Endothelial cell of umbilical vein (primary cell): Measurements from ENCODE around the gene KRTAP10-1. TPM values are rescaled to one million over a fixed set of nuclear protein-coding genes. Genes with fewer than 3 reads are reported as not detected.

Source experiments
- BruUV-seq: library from RNA; stranded (reverse); fragments of 400-500 nt; replicated peaks from 2 replicates; lab custom pipeline; 2021; lab: Mats Ljungman, UMichigan
- CTCF ChIA-PET: fragments of 300-600, 350-600 bp; sonication (Branson Sonifier 250); formaldehyde crosslinking; loops from one replicate; lab custom pipeline; 2021; ENCODE audit warnings: antibody characterized with exemption, inconsistent platforms; lab: Charles Lee
- POLR2A ChIA-PET: fragments of 300-600, 350-600 bp; sonication (Branson Sonifier 250); formaldehyde crosslinking; loops from one replicate; lab custom pipeline; 2021; ENCODE audit warnings: antibody characterized with exemption, inconsistent platforms; lab: Charles Lee
- DNase-seq: peaks from one replicate; pipeline ENCODE4 v3.0.0-alpha.2; 2011; ENCODE audit warnings: low read depth, low spot score
- FAIRE-seq: peaks from 2 replicates; lab custom pipeline; 2011; peaks lifted over from hg19 to GRCh38; lab: Jason Lieb, UNC
- H2AFZ ChIP-seq: 2 replicates; pipeline ENCODE4 v1.6.0; 2012; ENCODE audit warnings: low read depth, low read length, control low read depth, inconsistent platforms
- H3K27ac ChIP-seq: 2 replicates; pipeline ENCODE4 v1.5.1; 2011; ENCODE audit warnings: low read depth, mild to moderate bottlenecking, control low read depth, low read length, moderate library complexity; ENCODE audit not compliant: insufficient read depth
- H3K27me3 ChIP-seq, 2 experiments: 2 replicates each; pipeline versions ENCODE4 v1.6.0 to v1.6.1; 2011; ENCODE audit warnings: low read length in 2 of 2, mixed read lengths in 1 of 2; ENCODE audit not compliant: control insufficient read depth in 2 of 2, insufficient read depth in 2 of 2
- H3K36me3 ChIP-seq, 2 experiments: 2 replicates in 1 of 2; 3 replicates in 1 of 2; pipeline ENCODE4 v1.5.1; 2011; ENCODE audit warnings: low read length in 2 of 2, mild to moderate bottlenecking in 1 of 2, moderate library complexity in 1 of 2; ENCODE audit not compliant: control insufficient read depth in 2 of 2, insufficient read depth in 2 of 2; ENCODE audit errors: extremely low read depth in 1 of 2
- H3K4me1 ChIP-seq: 3 replicates; pipeline ENCODE4 v1.5.1; 2011; ENCODE audit warnings: mild to moderate bottlenecking, low read length; ENCODE audit not compliant: control insufficient read depth, insufficient read depth; ENCODE audit errors: extremely low read depth
- H3K4me2 ChIP-seq: 2 replicates; pipeline ENCODE4 v1.6.1; 2011; ENCODE audit warnings: low read length, control low read depth, mixed read lengths; ENCODE audit not compliant: insufficient read depth
- H3K4me3 ChIP-seq, 3 experiments: fragments of 200-600 bp in 1 of 3; sonication (generic), shearing (Covaris generic) in 1 of 3; replicated peaks in 1 of 3; 2 replicates each; pipeline ENCODE4 v1.5.1; 2011 to 2016; ENCODE audit warnings: control low read depth in 3 of 3, low read length in 3 of 3, mild to moderate bottlenecking in 2 of 3, inconsistent platforms in 1 of 3, low read depth in 1 of 3, moderate library complexity in 1 of 3; ENCODE audit not compliant: insufficient read depth in 1 of 3
- H3K79me2 ChIP-seq: 2 replicates; pipeline ENCODE4 v1.6.0; 2012; ENCODE audit warnings: low read length, inconsistent platforms; ENCODE audit not compliant: control insufficient read depth, insufficient read depth
- H3K9ac ChIP-seq: replicated peaks from 2 replicates; pipeline ENCODE3; 2011; ENCODE audit warnings: low read length, control low read depth; ENCODE audit not compliant: insufficient read depth; ENCODE audit errors: extremely low read depth
- H3K9me1 ChIP-seq: replicated peaks from 3 replicates; pipeline ENCODE4 v1.6.0; 2011; ENCODE audit warnings: mild to moderate bottlenecking, low read length; ENCODE audit not compliant: control insufficient read depth, insufficient read depth; ENCODE audit errors: extremely low read depth
- H3K9me3 ChIP-seq: replicated peaks from 2 replicates; pipeline ENCODE4 v1.5.1; 2012; ENCODE audit warnings: low read length, inconsistent platforms; ENCODE audit not compliant: control insufficient read depth, insufficient read depth
- H4K20me1 ChIP-seq: replicated peaks from 2 replicates; pipeline ENCODE3; 2011; ENCODE audit warnings: mild to moderate bottlenecking, low read length; ENCODE audit not compliant: control insufficient read depth, insufficient read depth; ENCODE audit errors: extremely low read depth
- EZH2 ChIP-seq: IDR thresholded peaks from 2 replicates; pipeline ENCODE4 v1.6.1; 2012; ENCODE audit warnings: borderline replicate concordance, low read depth, mild to moderate bottlenecking, moderate library complexity, low read length, inconsistent platforms; ENCODE audit not compliant: severe bottlenecking
- FOS ChIP-seq: IDR thresholded peaks from 2 replicates; pipeline ENCODE4 v1.6.1; 2011; ENCODE audit warnings: mild to moderate bottlenecking, low read length, moderate library complexity, borderline replicate concordance; ENCODE audit not compliant: insufficient read depth
- GATA2 ChIP-seq: IDR thresholded peaks from 2 replicates; pipeline ENCODE4 v1.7.0; 2011; ENCODE audit warnings: low read depth, mild to moderate bottlenecking, moderate library complexity, mixed read lengths, low read length; ENCODE audit not compliant: insufficient read length, insufficient read depth
- JUN ChIP-seq: IDR thresholded peaks from 2 replicates; pipeline ENCODE4 v1.6.1; 2011; ENCODE audit warnings: borderline replicate concordance, low read depth; ENCODE audit not compliant: insufficient read length, insufficient read depth
- MYC ChIP-seq: IDR thresholded peaks from one replicate; pipeline ENCODE4 v1.6.1; 2011; ENCODE audit warnings: mild to moderate bottlenecking, low read depth, low read length
- POLR2A ChIP-seq: IDR thresholded peaks from 2 replicates; pipeline ENCODE4 v1.6.1; 2012; ENCODE audit warnings: low read depth, mild to moderate bottlenecking, control low read depth, low read length
- POLR2AphosphoS5 ChIP-seq: IDR thresholded peaks from 2 replicates; pipeline ENCODE4 v1.6.1; 2012; ENCODE audit warnings: low read depth, mild to moderate bottlenecking, control low read depth, low read length, moderate library complexity; ENCODE audit not compliant: insufficient read depth
- dilution Hi-C: fragments of 300-500 bp; cut with MboI; formaldehyde crosslinking; loops from one replicate; pipeline ENCODE4 v1.15.0; 2019; ENCODE audit warnings: low sequenced_read_pairs; ENCODE audit not compliant: extremely low pct_ligation_motif_present
- intact Hi-C: fragments of 100-400 bp; cut with micrococcal nuclease; formaldehyde crosslinking; loops from one replicate; pipeline ENCODE4 v1.10.0; 2022
- polyA plus RNA-seq, 4 experiments: library from polyadenylated mRNA; depleted of rRNA in 3 of 4; stranded (reverse) in 3 of 4; unstranded in 1 of 4; fragments of >200 nt; gene quantifications; 2 replicates each; pipeline versions ENCODE4 v1.2.1 to v1.2.3, GENCODE V29; 2011 to 2012; ENCODE audit warnings: missing spikeins in 1 of 4
- total RNA-seq: library from RNA; stranded (reverse); gene quantifications from 2 replicates; pipeline ENCODE4 v1.2.3, GENCODE V29; 2021
- TF ChIP-seq, protein P1 (sequence below), 2 donors: IDR thresholded peaks; 1 replicate in 1 of 2; 2 replicates in 1 of 2; pipeline ENCODE4 v1.5.1; 2011; ENCODE audit warnings: low read length in 2 of 2, mild to moderate bottlenecking in 2 of 2, moderate library complexity in 2 of 2, control low read depth in 1 of 2, inconsistent platforms in 1 of 2, low read depth in 1 of 2; ENCODE audit not compliant: insufficient read depth in 1 of 2; ENCODE audit errors: extremely low read depth in 1 of 2
- TF ChIP-seq, protein P2 (sequence below): IDR thresholded peaks from 2 replicates; pipeline ENCODE4 v1.6.1; 2011; ENCODE audit not compliant: insufficient read depth, insufficient read length

The KRTAP10-1 gene
- total and polyA plus RNA-seq, 2 donors (not counting 3 experiments of a cell fraction or from before 2014, with no cell fraction given), result not detected

DNA sequence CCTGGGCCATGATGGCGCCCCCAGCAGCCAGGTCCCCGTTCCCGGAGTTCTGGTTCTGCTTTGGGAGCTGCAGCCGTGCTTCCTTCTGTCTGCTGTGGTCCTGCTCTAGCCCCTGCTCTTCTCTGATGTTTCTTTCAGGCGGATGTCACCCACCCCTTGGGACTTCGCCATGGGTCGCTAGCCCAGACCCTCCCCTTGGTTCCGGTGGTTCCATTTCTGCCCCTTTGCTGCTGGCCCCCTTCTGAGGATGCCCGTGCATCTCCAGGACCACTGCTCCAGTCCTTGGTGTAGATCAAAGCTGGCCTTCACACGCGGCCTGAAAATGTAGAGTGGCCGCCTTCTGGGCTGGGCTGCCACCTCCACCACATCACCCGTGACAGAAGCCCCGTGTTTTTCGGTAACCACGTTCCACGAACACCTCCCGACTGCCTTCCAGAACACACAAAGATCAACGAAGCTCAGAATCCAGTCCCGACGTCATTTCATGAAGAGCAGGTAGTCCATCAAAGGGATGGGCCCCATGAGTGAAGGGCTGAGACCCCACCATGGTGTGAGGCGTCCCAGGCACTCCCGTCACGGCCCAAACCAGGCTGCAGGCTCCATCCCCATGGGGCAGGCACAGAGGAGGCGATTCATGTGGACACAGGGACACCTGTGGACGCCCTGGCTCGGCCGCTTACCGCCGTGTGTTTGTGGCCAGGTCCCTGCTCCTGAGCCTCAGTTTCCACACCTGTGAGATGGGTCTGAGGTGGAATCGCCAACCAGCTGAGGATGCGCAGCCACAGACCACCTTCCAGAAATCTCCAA lies 24.4 kb downstream of the KRTAP10-1 start:
- Histone ChIP-seq H4K20me1 (no peaks in the 10 kb centered on the region), H3K9ac (no peak overlapping the region), H3K36me3 (no peaks in the 10 kb centered on the region), H3K27me3 (no peaks in the 10 kb centered on the region), H3K4me3 (no peak overlapping the region), H3K4me1 (no peaks in the 10 kb centered on the region), H3K27ac (no peak overlapping the region), H3K4me2 (no peak overlapping the region), H2AFZ (no peak overlapping the region), H3K9me3 (no peaks in the 10 kb centered on the region), H3K79me2 (no peaks in the 10 kb centered on the region), H3K9me1 (no peaks in the 10 kb centered on the region)
- POLR2A ChIA-PET, result no interaction called here
- DNase-seq (no peak), FAIRE-seq (no peak)
- CTCF ChIA-PET, result interaction anchor here (1.7 kb wide), 1 partner anchor 278 kb away, joined by 9 read pairs; no protein-coding TSS in a partner anchor
- TF ChIP-seq POLR2A (no peak), MYC (no peak), JUN (no peak), EZH2 (no peak), GATA2 (no peak), FOS (no peak), POLR2AphosphoS5 (no peak)
- TF ChIP-seq, protein P1, sequence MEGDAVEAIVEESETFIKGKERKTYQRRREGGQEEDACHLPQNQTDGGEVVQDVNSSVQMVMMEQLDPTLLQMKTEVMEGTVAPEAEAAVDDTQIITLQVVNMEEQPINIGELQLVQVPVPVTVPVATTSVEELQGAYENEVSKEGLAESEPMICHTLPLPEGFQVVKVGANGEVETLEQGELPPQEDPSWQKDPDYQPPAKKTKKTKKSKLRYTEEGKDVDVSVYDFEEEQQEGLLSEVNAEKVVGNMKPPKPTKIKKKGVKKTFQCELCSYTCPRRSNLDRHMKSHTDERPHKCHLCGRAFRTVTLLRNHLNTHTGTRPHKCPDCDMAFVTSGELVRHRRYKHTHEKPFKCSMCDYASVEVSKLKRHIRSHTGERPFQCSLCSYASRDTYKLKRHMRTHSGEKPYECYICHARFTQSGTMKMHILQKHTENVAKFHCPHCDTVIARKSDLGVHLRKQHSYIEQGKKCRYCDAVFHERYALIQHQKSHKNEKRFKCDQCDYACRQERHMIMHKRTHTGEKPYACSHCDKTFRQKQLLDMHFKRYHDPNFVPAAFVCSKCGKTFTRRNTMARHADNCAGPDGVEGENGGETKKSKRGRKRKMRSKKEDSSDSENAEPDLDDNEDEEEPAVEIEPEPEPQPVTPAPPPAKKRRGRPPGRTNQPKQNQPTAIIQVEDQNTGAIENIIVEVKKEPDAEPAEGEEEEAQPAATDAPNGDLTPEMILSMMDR (IDR thresholded peaks at IDR 0.05; ENCODE audit: extremely low read depth in 1 of 2, insufficient read depth in 1 of 2, low read depth in 1 of 2, low read length in 2 of 2), result no peak
- TF ChIP-seq, protein P2, sequence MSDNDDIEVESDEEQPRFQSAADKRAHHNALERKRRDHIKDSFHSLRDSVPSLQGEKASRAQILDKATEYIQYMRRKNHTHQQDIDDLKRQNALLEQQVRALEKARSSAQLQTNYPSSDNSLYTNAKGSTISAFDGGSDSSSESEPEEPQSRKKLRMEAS, result no peak
- dilution Hi-C loops, result no loop called here
- intact Hi-C loops, result loop anchor here (10.0 kb wide), 1 partner anchor 419 kb away; no protein-coding TSS in a partner anchor
- no TSS peak for BruUV-seq
